ENCODE measurements around the gene MAD2L2. TPM values are rescaled to one million over a fixed set of nuclear protein-coding genes. Genes with fewer than 3 reads are reported as not detected.

Gene MAD2L2
- total and polyA plus RNA-seq, 9 of the 15 experiments (the other 6 are each of a cell fraction or from before 2014, with no cell fraction given) = 12.4 to 286 (median 143) TPM

DNA sequence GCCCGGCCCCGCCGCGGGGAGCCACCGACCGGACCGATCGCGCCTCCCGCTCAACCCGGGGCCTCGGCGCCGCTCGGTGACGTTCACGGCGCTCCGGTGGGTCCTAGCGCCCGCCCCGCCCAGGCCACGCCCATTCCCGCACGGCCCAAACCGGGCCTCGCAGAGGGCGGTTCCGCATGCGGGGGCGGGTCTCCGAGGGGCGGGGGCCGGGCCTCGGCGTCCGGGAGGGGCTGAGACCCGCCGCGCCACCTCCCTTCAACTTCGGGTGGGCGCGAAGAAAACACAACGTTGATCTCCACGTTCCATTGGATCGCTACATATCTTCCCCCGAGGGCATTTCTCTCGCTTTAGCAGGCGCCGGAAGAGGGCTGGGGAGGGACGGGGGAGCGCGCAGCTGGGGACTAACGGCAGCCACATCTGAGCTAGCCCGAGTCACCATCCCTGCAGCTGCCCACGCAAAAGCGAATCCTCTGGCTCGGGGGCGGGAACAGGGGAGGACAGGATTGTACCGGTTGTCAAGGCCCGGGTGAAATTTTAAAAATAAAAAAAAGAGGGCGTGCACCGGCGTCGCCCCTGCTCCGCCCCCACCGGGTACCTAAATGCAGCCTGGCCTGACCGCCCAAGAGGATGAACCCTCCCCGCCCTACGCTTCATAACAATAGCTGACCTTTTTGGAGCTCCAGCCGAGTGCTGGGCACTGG is at the start of gene MAD2L2 (continued):
- TF ChIP-seq, protein P1, sequence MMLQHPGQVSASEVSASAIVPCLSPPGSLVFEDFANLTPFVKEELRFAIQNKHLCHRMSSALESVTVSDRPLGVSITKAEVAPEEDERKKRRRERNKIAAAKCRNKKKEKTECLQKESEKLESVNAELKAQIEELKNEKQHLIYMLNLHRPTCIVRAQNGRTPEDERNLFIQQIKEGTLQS (IDR thresholded peaks at IDR 0.05) = peak; percentile 39; the same call in 1 of the 2 replicates
- TF ChIP-seq, protein P1 (CRISPR knock-in tag; conservative IDR thresholded peaks at IDR 0.05) = no peak
- TF ChIP-seq HNRNPH1 (optimal IDR thresholded peaks at IDR 0.05; ENCODE audit: low read depth, low read length) = no peak
- no peak for TF ChIP-seq ZNF830 (CRISPR knock-in tag; IDR thresholded peaks at IDR 0.05)
- TF ChIP-seq HDAC2 (IDR thresholded peaks at IDR 0.05) = peak; percentile 66; the same call in 1 of the 2 replicates
- TF ChIP-seq, protein P2, sequence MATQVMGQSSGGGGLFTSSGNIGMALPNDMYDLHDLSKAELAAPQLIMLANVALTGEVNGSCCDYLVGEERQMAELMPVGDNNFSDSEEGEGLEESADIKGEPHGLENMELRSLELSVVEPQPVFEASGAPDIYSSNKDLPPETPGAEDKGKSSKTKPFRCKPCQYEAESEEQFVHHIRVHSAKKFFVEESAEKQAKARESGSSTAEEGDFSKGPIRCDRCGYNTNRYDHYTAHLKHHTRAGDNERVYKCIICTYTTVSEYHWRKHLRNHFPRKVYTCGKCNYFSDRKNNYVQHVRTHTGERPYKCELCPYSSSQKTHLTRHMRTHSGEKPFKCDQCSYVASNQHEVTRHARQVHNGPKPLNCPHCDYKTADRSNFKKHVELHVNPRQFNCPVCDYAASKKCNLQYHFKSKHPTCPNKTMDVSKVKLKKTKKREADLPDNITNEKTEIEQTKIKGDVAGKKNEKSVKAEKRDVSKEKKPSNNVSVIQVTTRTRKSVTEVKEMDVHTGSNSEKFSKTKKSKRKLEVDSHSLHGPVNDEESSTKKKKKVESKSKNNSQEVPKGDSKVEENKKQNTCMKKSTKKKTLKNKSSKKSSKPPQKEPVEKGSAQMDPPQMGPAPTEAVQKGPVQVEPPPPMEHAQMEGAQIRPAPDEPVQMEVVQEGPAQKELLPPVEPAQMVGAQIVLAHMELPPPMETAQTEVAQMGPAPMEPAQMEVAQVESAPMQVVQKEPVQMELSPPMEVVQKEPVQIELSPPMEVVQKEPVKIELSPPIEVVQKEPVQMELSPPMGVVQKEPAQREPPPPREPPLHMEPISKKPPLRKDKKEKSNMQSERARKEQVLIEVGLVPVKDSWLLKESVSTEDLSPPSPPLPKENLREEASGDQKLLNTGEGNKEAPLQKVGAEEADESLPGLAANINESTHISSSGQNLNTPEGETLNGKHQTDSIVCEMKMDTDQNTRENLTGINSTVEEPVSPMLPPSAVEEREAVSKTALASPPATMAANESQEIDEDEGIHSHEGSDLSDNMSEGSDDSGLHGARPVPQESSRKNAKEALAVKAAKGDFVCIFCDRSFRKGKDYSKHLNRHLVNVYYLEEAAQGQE (IDR thresholded peaks at IDR 0.05; ENCODE audit: borderline replicate concordance) = peak; percentile 98
- TF ChIP-seq, protein P2 (CRISPR knock-in tag; IDR thresholded peaks at IDR 0.05; ENCODE audit: low read depth) = no peak
- TF ChIP-seq, protein P3, sequence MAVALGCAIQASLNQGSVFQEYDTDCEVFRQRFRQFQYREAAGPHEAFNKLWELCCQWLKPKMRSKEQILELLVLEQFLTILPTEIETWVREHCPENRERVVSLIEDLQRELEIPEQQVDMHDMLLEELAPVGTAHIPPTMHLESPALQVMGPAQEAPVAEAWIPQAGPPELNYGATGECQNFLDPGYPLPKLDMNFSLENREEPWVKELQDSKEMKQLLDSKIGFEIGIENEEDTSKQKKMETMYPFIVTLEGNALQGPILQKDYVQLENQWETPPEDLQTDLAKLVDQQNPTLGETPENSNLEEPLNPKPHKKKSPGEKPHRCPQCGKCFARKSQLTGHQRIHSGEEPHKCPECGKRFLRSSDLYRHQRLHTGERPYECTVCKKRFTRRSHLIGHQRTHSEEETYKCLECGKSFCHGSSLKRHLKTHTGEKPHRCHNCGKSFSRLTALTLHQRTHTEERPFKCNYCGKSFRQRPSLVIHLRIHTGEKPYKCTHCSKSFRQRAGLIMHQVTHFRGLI (CRISPR knock-in tag; IDR thresholded peaks at IDR 0.05) = no peak
- no peak for TF ChIP-seq ZKSCAN3 (CRISPR knock-in tag; IDR thresholded peaks at IDR 0.05)
- no peak for TF ChIP-seq MEF2D (tag; conservative IDR thresholded peaks at IDR 0.05; ENCODE audit: low read depth)
- TF ChIP-seq NFRKB (IDR thresholded peaks at IDR 0.05; ENCODE audit: low read depth) = no peak
- TF ChIP-seq GABPB1 (CRISPR knock-in tag; IDR thresholded peaks at IDR 0.05) = peak; percentile 88
- TF ChIP-seq AFF4 (CRISPR knock-in tag; IDR thresholded peaks at IDR 0.05) = peak; percentile 74
